Vagina (tissue), 2 donors: ENCODE results near the gene TTLL3.

Experiments
- POLR2A ChIP-seq, 2 donors: fragments of 450-650 bp; IDR thresholded peaks; one replicate each; pipeline ENCODE4 v1.6.1; 2017; ENCODE audit warnings: antibody characterized with exemption in 2 of 2, mild to moderate bottlenecking in 2 of 2, moderate library complexity in 2 of 2
- POLR2AphosphoS5 ChIP-seq, 2 donors: sonication (generic); formaldehyde crosslinking; IDR thresholded peaks; one replicate each; pipeline ENCODE4 v1.9.0; 2017; ENCODE audit warnings: antibody characterized with exemption in 2 of 2, mild to moderate bottlenecking in 2 of 2, low read depth in 1 of 2; ENCODE audit not compliant: insufficient read depth in 1 of 2
- TF ChIP-seq, protein P1 (sequence below), 3 experiments: fragments of 450-650 bp in 2 of 3; fragments of 200-600 bp in 1 of 3; sonication (generic) in 1 of 3; IDR thresholded peaks; one replicate each; pipeline ENCODE4 v1.5.1; 2017 to 2019; ENCODE audit warnings: antibody characterized with exemption in 3 of 3, mild to moderate bottlenecking in 2 of 3, moderate library complexity in 2 of 3

DNA sequence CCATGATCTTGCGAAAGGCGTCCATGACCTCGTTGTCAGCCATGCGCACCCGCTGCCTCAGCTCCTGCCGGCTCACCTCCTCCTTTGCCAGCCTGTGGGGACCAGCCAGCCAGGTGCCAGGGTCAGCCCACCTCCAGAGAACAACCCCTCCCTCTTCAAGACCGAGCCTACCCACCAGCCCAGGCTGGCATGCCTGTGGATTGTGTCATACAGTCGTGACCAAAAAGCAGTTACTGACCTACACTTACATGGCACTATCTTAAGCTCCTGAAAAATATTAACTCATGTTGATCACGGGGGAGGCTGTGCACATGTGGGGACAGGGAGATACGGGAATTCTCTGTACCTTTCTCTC lies 29.6 kb upstream of the TTLL3 start:
- TF ChIP-seq POLR2A (IDR thresholded peaks at IDR 0.05) (no peak), POLR2AphosphoS5 (IDR thresholded peaks at IDR 0.05; ENCODE audit: insufficient read depth in 1 of 2, low read depth in 1 of 2) (no peak)
- TF ChIP-seq, protein P1, sequence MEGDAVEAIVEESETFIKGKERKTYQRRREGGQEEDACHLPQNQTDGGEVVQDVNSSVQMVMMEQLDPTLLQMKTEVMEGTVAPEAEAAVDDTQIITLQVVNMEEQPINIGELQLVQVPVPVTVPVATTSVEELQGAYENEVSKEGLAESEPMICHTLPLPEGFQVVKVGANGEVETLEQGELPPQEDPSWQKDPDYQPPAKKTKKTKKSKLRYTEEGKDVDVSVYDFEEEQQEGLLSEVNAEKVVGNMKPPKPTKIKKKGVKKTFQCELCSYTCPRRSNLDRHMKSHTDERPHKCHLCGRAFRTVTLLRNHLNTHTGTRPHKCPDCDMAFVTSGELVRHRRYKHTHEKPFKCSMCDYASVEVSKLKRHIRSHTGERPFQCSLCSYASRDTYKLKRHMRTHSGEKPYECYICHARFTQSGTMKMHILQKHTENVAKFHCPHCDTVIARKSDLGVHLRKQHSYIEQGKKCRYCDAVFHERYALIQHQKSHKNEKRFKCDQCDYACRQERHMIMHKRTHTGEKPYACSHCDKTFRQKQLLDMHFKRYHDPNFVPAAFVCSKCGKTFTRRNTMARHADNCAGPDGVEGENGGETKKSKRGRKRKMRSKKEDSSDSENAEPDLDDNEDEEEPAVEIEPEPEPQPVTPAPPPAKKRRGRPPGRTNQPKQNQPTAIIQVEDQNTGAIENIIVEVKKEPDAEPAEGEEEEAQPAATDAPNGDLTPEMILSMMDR (IDR thresholded peaks at IDR 0.05), result no peak
